GM19397 (cell line): ENCODE data around the gene LPGAT1.

ENCODE experiments used
- ATAC-seq: cut with Tn5 transposase; IDR thresholded peaks from one replicate; pipeline ENCODE4 v1.9.1; 2021; ENCODE audit warnings: mild to moderate bottlenecking, moderate library complexity; ENCODE audit not compliant: unreplicated experiment

Gene LPGAT1

DNA sequence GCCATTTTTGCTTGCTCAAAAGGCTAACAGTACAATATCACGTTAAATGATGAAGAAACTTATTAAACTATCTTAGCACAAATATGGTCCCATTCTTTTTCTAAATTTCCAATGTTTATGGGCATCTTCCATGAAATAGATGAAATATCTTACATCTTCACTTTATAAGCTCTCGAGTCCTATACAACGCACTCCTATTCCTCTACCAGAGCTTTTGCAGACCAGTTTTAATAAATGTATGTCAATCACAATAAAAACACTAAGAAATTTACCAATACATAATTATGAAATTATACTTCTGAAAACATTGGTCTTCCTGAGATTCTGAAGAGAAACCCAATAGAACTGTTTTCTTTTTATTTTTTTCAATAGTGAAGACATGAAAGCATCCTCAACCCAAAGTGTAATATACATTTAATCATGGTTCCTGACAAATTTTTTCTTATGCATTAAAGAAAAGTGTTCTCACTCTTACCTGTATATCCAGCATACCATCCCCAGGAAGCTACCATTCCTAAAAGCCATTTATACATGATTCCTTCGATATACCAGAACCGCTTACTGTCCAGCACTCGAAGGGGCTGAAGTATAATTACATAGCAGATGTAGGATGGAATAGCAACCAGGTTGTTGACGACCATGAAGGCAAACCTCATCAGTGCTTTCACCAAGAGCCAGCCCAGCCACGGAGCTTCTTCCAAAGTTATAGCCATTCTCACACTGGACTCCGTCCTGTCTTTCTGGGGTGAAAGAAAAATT is 1.8 kb downstream of the LPGAT1 start:
- no peak for ATAC-seq

GRCh38 chr1:211827051-211827450 is 3.5 kb downstream of the LPGAT1 start:
- no peak for ATAC-seq

DNA sequence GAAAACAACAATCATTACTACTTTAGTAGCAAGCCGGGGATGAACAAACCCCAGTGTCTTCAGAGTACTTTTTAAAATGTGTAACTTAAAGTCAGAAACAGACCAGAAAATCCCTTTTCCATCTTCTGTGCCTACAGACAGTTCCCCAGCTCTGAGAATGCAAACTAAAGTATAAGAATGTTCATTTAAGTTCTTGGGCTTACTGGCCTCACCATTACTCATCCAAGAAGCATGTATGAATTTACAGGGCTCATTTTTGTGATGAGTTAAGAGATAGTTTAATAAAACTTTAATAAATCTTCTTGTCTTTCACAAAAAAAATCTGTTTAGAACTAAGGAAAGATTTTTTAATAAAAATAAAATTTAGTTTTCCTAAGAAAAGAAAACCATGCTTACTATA is 4.6 kb downstream of the LPGAT1 start:
- ATAC-seq, result no peak

GRCh38 chr1:211822677-211823407 is 7.7 kb downstream of the LPGAT1 start:
- ATAC-seq, result no peak

DNA sequence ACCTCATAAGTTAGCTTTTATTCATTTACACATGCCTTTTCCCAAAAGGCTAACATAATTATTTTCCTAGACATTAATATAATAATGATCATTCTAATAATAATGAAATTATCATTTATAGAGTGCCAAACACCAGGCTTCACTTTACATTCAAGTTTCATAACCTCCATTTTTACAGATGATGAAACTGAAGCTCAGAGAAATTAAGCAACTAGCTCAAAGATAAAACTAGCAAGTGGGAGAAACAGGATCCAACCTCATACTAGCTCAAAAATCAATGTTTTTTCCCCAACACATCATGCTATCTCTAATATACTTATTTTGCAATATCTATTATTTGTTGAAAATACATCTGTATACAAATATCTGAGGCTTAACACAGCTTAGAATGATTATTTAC is 14.0 kb downstream of the LPGAT1 start:
- ATAC-seq, result no peak

DNA sequence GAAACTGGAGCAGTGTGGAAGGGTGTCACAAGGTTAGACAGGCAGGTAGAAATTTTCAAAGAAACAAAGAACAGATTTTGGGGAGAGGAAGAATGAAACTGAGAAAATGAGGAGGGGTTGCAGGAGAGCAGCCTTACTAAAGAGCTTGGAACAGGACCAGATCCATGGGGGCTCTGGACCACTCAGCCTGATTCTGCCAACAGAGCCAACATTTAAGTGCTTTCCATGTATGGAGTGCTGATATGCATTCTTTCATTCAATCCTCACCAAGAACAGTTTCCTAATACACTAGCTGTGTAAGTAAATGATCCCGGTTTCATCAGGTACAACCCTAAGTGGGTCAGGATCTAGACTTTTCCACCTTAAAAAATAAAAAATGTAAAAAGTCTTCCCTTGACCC is 16.2 kb downstream of the LPGAT1 start:
- no peak for ATAC-seq

DNA sequence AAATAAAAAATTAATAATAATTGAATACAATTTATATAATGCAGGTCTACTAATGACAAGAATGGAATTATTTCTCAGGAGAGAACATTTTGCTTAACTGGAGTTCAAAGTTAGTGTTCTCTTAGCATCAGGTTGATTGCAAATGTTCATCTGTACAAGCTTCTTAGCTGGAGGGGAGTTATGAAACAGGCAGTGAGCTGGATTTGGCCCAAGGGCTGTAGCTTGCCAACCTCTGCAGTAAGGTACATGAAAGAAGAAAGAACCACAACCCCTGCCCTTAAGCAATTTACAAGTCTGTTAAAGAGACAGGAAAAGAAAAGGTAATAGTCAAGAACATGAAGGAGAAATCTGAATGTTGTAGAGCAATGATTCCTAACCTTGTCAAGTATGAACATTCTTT is 17.0 kb downstream of the LPGAT1 start:
- ATAC-seq, result no peak

DNA sequence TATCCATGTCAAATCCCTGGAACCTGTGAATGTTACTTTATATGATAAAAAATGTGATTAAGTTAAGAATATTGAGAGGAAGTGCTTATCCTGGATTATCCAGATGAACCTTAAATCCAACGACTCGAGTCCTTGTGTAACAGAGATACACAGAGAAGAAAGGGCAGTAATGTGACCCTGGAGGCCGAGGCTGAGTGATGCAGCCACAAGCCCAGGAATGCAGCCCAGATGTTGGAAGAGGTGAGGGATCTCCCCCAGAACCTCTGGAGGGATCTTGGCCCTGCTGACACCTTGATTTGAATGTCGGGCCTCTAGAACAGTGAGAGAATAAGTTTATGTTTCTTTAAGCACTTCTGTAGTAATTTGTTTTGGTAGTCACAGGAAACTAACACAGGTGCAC is 18.0 kb downstream of the LPGAT1 start:
- ATAC-seq, result no peak

DNA sequence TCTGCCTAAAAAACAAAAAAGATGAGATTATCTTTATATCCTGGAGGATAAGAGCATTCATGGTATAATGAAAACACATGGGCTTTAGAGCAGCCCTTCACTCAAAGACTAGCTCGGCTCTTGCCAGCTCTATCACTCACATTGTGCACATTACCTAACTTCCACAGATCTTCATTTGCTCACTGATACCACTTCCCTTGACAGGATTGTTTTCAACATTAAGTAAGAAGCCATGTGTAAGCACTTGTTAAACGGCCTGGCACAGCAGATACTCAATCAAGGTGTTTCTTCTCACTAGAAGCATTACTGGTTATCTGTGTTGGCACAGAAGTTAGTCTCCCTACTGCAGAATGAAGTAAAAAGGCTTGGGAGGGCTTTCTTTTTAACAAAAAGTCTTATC is 18.7 kb downstream of the LPGAT1 start:
- ATAC-seq, result no peak

GRCh38 chr1:211811126-211811525 is 19.4 kb downstream of the LPGAT1 start:
- no peak for ATAC-seq

GRCh38 chr1:211808475-211808874 is 22.1 kb downstream of the LPGAT1 start:
- ATAC-seq, result no peak

DNA sequence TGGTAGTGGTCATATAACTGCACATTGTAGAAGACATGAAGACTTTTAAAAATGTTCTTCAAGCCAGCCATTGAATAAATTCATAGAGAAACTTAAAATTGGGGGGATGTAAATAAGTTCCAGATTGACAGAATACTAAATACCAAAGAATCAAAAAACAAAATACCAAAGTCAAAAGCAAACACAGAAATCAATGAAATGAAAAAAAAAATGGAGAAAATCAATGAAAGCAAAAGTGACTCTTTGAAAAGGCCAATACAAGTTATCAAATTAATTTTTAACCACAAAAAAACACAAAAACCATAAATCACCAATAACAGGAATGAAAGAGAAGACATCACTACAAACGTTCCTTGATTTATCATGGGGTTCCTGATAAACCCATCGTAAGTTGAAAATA is 25.6 kb downstream of the LPGAT1 start:
- ATAC-seq, result no peak

DNA sequence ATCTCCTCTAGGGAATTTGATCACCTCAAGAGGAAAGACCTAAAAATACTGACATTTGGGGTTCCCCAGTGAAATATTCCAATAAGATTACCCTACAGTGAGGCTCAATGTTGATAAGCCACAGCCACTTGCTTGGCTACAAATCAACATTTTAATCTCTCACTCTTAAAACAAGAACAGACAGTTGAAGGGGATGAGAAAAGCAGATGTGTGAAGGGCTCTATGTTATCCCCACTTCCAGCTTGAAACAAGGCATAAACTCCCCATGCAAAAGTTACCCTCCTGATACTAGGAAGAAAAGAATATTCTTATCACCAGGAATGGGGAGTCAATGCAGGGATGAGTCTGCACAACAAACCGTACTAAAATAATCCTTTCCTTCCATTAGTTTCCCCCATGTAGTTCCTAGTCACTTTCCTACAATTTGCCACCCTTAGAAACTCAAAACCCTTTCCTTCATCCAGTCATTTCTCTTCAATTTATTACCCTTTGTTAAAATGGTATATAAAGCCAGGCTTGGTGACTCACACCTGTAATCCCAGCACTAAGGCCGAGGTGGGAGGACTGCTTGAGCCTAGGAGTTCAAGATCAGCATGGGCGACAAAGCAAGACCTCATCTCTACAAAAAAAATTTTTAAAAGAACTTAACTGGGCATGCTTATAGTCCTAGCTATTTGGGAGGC is 29.5 kb downstream of the LPGAT1 start:
- no peak for ATAC-seq

- no peak for ATAC-seq
Observed at GRCh38 chr1:211797994-211798393, 32.6 kb downstream of the LPGAT1 start.

DNA sequence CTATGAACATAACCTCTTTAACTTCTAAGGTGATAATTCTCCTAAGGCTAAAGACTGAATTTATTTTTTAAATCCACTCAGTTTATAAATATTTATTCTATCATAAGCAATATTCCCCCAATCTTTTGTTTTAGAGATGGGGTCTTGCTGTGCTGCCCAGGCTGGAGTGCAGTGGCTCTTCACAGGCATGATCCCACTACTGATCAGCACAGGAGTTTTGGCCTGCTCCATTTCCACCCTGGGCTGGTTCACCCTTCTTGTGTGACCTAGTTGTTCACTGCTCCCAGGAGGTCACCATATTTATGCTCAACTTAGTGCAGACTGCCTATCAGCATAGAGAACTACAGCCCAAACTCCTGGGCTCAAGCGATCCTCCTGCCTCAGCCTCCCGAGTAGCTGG is 38.6 kb downstream of the LPGAT1 start:
- no peak for ATAC-seq

DNA sequence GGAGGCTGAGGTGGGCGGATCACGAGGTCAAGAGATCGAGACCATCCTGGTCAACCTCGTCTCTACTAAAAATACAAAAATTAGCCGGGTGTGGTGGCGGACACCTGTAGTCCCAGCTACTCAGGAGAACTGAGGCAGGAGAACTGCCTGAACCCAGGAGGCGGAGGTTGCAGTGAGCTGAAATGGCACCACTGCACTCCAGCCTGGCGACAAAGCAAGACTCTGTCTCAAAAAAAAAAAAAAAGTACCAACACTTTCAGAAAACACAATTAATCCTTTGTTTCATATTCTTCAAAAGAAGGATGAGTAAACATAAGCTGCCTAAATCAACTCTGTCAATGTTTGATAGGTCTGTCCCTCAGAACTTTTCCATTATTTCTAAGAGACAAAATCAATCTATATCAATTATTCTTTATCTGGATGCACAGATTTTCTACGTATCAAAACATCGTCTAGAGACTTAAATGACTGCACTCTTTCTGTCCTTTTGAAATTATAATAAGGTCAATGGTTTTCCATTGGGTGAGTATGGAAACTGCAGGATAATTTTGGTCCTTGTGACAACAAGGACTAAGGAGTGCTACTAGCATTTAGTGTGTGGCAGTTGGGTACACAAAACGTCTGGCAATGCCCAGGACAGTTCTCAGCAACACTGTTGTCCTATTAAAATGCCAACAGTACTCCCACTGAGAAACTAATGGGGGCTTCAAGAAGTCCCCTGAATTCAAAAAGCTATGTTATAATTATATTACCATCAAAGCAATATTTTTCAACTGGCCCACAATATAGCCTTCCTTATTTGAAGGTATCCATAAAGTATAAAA is 40.7 kb downstream of the LPGAT1 start:
- ATAC-seq, result no peak

DNA sequence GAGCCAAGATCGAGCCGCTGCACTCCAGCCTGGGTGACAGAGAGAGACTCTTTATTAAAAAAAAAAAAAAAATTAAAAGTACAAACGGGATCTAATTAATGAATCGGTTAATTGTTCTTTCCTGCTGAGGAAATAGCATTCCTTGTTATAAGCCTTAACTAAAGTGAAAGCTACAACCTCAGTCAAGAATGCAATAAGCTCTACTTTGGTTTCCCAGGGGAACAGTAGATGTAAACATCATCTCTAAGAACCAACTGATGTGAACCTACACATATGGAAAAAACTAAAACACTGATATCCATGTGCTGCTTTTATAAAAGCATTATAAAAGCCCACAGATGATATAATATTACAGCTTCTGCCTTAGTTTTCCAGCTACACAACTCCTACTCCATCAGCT is 41.9 kb downstream of the LPGAT1 start:
- no peak for ATAC-seq

DNA sequence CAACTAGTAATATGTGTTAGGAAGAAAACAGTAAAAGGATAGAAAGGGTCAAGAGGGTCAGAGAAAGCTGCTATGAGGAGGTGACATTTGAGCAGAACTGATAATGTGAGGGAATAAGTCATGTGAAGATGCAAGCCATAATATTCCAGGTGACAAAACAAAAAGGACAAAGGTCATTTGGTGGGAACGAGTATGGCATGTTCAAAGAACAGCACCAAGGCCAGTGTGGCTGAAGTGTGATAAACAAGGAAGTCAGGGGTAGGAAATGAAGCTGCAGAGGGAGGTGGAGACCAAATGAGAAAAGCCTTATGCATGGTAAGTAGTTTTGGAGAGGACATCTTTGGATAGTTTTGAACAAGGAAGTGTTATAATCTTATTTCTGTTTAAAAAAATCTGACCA is 46.7 kb downstream of the LPGAT1 start:
- no peak for ATAC-seq

DNA sequence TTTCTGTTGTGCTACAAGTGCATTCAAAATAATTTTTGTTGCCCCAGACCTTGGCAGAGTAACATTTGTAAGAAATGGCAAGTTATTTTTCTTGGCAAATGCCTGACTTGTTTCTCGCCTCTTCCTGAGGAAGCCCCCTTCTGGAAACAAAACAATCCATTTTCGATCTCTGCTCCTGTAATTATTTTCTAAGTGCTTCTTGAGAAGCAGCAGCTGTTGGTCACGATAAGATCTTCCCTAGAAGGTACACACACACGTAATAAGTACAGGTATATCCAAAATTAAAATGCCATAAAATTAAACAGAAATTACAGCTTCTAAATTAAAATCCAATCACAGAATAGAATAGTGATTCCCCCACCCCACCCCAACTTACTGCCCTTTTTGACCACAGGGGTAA is 47.3 kb downstream of the LPGAT1 start:
- no peak for ATAC-seq

GRCh38 chr1:211781260-211781659 is 49.3 kb downstream of the LPGAT1 start:
- ATAC-seq, result no peak

GRCh38 chr1:211775170-211775569 is 55.4 kb downstream of the LPGAT1 start:
- no peak for ATAC-seq
